Hematopoietic multipotent progenitor cell (in vitro differentiated cells): Measurements from ENCODE around the gene MOCS1. TPM values are rescaled to one million over a fixed set of nuclear protein-coding genes. Genes with fewer than 3 reads are reported as not detected.

ENCODE experiments used
- DNase-seq, 3 donors: peaks; one replicate each; pipeline ENCODE4 v3.0.0-alpha.2; 2011 to 2015; ENCODE audit warnings: low read depth in 2 of 3, low spot score in 2 of 3
- total RNA-seq: library from RNA; depleted of rRNA; stranded (reverse); fragments of >200 nt; gene quantifications from one replicate; pipeline ENCODE4 v1.2.3, GENCODE V29; 2012

The MOCS1 gene
- total RNA-seq, 1 donor = 2.2 TPM

- no peak for DNase-seq
Measured at GRCh38 chr6:39950125-39950720, 16.0 kb upstream of the MOCS1 start.

GRCh38 chr6:39948199-39948791 is 14.0 kb upstream of the MOCS1 start:
- no peak for DNase-seq

- no peak for DNase-seq
Measured at GRCh38 chr6:39947611-39948068, 13.4 kb upstream of the MOCS1 start.

GRCh38 chr6:39945626-39946025 is 11.4 kb upstream of the MOCS1 start:
- DNase-seq = no peak

GRCh38 chr6:39942903-39943580 is 8.8 kb upstream of the MOCS1 start:
- no peak for DNase-seq

DNA sequence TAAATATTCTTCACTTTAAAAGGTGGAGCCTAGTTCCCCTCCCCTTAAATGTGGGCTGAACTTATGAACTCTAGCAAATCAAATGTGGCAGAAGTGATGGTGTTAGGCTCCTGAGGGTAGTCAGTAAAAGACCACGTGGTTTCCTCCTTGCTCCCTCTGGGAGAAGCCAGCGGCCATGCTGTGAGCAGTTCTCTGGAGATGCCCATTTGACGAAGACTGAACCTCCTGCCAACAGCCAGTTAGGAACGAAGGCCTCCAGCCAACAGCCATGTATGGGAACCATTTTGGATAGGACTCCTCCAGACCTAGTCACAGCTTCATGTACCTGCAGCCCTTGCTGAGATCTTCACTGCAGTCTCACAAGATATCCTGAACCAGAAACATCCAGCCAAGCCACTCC is 7.6 kb upstream of the MOCS1 start:
- no peak for DNase-seq

DNA sequence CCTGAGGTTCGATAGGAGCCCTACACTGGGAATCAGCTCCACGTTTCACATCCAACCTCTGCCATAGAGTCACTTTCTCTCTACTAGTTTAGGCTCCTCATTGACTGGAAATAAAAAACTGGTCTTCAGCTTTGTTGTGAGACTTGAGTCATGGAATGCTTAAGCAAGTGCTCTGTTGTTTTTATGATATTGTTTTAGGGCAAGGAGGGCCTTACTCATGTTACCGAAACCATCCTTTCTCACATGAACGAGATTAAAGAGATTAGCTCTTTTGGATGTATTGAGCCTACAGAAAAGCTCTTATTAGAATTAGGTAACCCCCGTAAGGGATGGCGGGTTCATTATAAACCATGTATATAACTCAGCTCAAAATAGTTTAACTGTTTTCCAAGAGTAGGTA is 6.9 kb upstream of the MOCS1 start:
- DNase-seq = no peak

DNA sequence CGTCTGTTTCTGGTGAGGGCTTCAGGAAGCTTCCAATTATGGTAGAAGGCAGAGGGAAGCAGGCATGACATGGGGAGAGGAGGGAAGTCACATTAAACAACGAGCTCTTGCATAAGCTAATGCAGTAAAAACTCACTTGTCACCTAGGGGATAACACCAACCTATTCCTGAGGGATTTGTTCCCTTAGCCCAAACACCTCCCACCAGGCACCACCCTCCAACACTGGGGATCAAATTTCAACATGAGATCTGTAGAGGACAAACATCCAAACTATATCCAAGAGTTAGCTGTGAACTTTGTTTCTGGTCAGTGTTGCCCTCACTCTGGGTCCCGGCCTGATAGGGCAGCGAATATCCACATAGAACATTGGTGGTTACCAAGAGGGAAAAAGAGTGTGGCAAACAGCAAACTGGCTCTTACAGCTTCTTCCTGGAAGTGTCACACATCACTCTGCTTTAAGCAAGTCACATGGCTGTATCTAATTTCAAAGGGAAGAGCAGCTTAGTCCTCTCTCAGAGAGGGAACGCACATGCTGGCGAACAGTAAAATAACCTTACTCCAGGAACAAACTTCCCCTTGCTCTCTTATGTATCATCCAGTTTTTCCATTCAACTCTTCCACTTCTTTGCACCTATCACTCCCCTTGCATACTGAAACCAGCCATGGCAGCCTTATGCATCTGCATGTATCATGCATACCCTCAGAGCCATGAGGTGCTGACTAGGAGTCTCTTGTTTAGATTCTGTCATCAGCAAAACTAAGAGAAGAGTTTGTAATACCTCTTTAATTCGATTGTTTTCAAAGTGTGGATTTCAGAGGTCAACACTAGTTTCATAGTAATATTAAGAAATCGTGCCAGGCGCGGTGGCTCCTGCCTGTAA is 4.8 kb upstream of the MOCS1 start:
- DNase-seq = no peak

GRCh38 chr6:39937686-39938333 is 3.5 kb upstream of the MOCS1 start:
- DNase-seq = no peak

DNA sequence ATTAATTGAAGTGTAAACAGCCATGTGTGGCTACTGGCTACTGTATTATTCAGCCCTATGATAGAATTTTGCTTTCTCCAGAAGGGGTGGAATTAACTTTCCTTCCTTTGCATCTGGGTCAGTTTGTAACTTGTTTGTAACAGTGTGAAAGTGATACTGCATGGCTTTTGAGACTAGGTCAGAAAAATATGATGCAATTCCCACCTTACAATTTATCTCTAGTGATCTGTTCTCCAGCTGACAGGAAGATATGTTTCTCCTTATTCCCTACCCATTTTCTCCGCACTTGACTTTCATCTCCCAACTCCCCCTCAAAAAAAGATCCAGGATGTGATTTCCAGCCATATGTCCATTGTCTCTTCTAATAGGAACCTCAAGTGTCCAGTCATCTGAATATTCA is 2.6 kb upstream of the MOCS1 start:
- DNase-seq = no peak

DNA sequence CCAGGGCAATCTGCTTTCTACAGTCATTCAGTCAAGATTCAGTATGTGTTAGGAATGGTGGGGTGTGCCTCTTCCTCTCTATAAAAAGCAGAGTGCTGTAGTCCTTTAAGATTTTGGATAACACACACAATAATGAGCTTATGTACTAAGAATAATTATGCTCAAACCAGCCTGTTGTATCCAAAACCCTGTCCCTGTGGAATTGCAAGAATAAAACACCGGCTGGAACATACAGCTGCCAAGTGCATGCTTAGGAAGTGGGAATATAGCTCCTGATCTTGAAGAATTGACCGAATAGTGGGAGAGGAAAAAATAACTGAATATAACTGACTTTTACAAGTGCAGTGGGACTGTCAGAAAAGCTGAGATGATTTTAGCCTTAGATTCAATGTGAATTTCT is 979 bp upstream of the MOCS1 start:
- DNase-seq = no peak

DNA sequence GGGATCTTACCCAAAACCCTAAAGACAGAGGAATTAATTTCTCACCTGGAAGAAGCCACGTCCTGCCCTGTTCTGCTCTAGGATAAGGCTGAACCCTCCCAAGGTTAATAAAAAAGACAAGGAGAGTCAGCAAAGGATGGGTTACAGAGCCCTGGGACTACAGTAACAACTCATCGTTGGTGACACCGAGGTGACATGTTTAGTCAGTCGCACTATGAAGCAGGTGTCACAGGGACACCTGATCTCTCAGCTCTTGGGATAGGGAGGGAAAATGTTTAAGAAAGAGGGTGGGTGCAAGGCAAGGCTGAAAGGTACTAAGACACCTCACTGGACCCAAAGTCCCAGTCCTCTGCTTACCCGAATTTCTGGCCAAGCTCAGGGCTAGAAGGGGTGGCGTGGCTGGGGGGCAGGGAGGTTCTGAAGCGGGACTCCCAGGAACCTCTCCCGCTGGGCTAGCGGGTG is 562 bp downstream of the MOCS1 start:
- DNase-seq = no peak

- no peak for DNase-seq
Measured at GRCh38 chr6:39932386-39932910, 1.8 kb downstream of the MOCS1 start.

DNA sequence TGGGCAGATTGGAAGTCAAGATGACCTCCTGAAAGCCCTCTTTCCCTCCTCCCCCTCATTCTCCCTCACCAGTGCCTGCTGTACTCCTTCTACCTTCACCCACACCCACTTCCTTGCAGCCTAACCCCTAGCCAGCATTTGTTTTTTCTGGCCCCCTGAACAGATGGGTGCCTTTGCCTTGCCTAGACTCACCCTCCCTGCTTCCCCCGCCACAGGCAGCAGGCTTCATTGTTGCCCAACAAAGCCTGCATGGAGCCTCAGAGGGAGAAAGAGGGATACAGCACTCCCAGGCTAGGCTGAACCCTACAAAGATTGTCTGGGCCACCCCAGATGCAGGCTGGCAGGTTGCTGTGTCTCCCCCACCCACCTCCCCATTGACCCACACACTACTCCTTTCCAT is 2.7 kb downstream of the MOCS1 start:
- DNase-seq = no peak

GRCh38 chr6:39930540-39930939 is 3.7 kb downstream of the MOCS1 start:
- no peak for DNase-seq

DNA sequence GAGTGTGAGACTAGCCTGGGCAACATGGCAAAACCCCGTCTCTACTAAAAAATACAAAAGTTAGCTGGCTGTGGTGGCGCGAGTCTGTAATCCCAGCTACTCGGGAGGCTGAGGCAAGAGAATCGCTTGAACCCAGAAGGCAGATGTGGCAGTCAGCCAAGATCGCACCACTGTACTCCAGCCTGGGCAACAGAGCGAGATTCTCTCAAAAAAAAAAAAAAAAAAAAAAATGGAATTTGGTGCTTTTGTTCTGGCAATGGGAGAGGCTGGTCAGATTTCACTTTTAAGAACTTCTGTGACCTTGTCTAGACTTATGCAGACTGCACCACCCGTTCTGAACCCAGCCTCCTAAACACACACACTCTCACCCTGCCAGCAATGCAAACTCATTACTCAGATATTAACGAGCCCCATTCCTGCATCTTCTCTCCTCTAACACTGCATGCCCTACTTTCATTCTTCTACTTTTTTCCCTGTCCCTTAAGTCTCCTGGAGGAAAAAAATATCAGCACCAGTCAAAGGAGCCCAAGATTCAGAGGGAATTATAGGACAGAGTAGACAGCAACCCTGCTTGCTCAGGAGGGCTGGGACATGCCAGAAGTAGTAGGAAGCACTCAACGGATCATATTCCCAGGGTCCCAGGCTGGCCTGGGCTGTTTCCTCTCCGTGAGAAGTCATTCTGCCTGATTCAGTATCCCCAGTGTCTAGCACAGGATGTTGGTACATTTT is 4.4 kb downstream of the MOCS1 start:
- no peak for DNase-seq

DNA sequence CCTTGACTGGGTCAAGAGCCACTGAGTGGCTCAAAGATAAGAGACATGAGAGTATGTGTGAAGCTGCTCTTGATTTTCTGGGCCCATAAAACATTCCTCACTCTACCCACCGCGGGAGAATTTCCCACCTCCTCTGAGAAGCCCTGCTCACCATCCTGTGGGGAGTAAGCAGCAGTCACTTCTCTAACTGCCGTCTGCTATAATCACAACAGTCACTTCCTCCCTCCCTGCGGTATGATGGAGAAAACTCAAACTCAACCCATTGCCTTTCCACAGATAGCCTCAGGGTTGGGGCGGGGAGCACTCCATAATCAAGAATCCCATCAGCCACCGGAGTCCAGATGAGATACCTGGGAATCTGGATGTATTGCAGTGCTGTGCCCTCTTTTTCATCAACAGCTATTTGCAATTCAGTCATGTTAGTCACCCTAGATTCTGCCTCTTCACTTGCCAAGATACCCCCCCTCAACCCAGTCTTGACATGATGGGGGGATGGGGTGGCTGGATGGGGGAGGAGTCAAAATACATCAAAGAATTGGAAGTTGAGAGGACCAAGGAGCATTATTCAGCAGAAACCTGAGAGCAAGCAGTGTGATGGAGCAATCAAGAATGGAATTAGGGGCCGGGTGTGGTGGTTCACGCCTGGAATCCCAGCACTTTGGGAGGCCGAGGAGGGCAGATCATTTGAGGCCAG is 5.1 kb downstream of the MOCS1 start:
- peak in 1 of 3 donors; percentile 24 for DNase-seq

DNA sequence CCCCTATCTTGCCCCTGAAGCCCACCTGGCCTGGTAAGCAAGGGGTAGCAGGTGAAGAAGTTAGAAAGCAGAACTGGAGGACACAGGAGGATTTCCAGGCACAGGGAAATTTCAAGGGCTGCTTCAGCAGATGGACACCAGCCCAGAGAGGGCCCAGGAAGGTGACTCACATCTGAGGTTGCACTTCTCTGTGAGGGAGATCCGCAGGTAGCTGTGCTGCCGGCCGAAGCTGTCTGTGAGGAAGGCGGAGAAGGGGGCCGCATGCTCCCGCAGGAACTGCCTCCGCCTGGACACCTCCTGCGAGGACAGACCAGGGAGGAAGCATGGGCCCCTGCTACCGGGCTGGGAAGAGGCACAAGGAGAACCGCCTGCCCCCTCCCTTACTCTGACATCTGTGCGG is 7.1 kb downstream of the MOCS1 start:
- no peak for DNase-seq

GRCh38 chr6:39926668-39927067 is 7.6 kb downstream of the MOCS1 start:
- no peak for DNase-seq
